Measurements from ENCODE around the gene CLHC1.
"Not testable (repeated sequence)": the region's sequence is repeated elsewhere in the genome, so short reads cannot be mapped to it uniquely, and the experiment has no call there.

CLHC1 gene

DNA sequence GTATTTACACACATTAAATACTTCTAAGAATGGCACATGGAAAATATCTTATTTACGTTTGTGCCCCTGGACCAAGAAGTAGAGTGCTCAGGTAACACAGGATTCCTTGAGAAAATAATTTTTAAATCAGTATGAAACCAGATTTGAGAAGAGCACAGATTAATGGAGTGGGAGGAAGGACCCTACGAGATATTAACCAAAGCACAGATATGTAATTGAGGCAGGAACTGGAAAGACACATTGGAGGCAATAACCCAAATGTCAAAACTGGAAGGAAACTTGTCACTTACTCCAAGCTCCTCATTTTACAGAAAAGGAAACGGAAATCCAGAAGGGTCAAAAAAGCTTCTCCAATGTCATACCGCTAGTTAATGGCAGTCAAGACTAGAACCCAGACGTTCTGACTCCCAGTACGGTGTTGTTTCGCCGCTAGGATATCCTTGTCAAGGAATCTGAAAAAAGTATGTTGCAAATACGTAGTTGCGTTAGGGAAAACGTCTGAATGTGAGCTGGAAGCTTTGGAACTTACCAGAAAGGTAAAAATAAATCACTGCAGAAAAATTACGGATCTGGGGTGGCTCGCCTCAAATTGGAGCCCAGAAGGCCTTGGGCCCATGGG is 36.3 kb upstream of the CLHC1 start:
- peak overlapping the region; percentile 72 for H3K4me3 ChIP-seq (ENCODE audit: low read depth, low read length)
- TF ChIP-seq, protein P1, sequence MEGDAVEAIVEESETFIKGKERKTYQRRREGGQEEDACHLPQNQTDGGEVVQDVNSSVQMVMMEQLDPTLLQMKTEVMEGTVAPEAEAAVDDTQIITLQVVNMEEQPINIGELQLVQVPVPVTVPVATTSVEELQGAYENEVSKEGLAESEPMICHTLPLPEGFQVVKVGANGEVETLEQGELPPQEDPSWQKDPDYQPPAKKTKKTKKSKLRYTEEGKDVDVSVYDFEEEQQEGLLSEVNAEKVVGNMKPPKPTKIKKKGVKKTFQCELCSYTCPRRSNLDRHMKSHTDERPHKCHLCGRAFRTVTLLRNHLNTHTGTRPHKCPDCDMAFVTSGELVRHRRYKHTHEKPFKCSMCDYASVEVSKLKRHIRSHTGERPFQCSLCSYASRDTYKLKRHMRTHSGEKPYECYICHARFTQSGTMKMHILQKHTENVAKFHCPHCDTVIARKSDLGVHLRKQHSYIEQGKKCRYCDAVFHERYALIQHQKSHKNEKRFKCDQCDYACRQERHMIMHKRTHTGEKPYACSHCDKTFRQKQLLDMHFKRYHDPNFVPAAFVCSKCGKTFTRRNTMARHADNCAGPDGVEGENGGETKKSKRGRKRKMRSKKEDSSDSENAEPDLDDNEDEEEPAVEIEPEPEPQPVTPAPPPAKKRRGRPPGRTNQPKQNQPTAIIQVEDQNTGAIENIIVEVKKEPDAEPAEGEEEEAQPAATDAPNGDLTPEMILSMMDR (IDR thresholded peaks at IDR 0.05; ENCODE audit: insufficient read depth, low read depth, low read length, missing control alignments), result no peak
- peak; percentile 8 for DNase-seq (ENCODE audit: low read depth)

GRCh38 chr2:55259586-55259985 is 27.5 kb upstream of the CLHC1 start:
- DNase-seq (ENCODE audit: low read depth); H3K4me3 ChIP-seq (ENCODE audit: low read depth, low read length): not testable (repeated sequence)

DNA sequence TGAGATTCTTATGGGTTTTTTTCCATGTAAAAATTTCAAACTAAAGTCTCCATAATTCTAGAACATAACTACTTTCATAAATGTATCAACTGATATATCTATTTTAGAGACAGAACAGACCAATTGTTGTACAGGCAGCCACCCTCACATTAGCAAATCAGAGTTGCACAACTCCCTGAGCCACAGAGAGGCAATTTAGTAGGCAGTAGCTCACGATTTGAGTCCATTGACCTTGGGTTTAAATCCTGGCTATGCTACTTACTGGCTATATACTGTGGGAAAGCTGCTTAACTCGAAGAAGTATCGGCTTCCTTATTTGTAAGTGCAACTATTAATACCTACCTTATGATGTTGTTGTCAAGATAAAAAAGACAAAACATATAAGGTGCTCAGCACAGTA is 20.7 kb upstream of the CLHC1 start:
- DNase-seq (ENCODE audit: low read depth), result no peak
- no peak overlapping the region for H3K4me3 ChIP-seq (ENCODE audit: low read depth, low read length)
- TF ChIP-seq, protein P1 (IDR thresholded peaks at IDR 0.05; ENCODE audit: insufficient read depth, low read depth, low read length, missing control alignments), result no peak

GRCh38 chr2:55247025-55247424 is 14.9 kb upstream of the CLHC1 start:
- TF ChIP-seq, protein P1 (IDR thresholded peaks at IDR 0.05; ENCODE audit: insufficient read depth, low read depth, low read length, missing control alignments), result no peak
- H3K4me3 ChIP-seq (ENCODE audit: low read depth, low read length), result no peak overlapping the region
- no peak for DNase-seq (ENCODE audit: low read depth)

DNA sequence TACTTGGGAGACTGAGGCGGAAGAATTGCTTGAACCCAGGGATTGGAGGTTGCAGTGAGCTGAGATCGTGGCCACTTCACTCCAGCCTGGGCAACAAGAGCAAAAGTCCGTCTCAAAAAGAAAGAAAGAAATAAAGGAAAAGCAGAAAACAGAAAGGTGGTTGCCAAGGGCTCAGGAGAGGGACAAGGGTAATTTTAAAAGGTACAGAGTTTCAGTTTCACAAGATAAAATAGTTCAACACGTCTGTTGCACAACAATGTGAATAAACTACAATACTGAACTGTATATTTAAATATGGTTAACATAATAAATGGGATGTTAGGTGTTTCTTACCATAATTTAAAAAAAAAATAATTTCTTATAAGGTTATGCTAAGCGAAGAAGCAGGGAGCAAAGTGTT is 13.3 kb upstream of the CLHC1 start:
- TF ChIP-seq, protein P1 (IDR thresholded peaks at IDR 0.05; ENCODE audit: insufficient read depth, low read depth, low read length, missing control alignments), result no peak
- no peak for DNase-seq (ENCODE audit: low read depth)
- H3K4me3 ChIP-seq (ENCODE audit: low read depth, low read length), result no peak overlapping the region

DNA sequence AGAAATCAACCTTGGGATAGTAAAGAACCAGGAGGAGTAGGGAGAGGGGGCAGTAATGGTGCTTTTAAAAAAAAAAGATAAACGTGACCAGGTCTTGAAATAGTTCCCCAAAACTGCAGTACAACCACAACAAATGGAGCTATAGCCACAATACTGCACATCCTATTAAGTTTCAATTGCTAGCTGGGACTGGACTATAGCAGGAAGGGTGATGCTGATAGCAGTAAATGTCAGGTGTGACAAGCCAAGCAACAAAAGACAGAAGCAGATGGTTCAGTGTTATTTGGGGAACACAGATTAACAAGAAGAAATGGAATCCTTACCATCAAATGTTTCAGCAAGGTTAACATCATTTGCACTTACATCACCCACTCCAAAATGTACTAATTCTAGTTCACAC is 10.5 kb upstream of the CLHC1 start:
- TF ChIP-seq, protein P1 (IDR thresholded peaks at IDR 0.05; ENCODE audit: insufficient read depth, low read depth, low read length, missing control alignments), result no peak
- no peak overlapping the region for H3K4me3 ChIP-seq (ENCODE audit: low read depth, low read length)
- no peak for DNase-seq (ENCODE audit: low read depth)

DNA sequence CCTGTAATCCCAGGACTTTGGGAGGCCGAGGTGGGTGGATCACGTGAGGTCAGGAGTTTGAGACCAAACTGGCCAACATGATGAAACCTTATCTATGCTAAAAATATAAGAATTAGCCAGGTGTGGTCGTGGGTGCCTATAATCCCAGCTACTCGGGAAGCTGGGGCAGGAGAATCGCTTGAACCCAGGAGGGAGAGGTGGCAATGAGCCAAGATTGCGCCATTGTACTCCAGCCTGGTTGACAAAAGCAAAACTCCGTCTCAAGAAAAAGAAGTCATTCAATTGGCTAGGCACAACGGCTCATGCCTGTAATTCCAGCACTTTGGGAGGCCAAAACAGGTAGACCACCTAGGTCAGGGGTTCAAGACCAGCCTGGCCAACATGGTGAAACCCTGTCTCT is 9.5 kb upstream of the CLHC1 start:
- not testable (repeated sequence) for H3K4me3 ChIP-seq (ENCODE audit: low read depth, low read length); DNase-seq (ENCODE audit: low read depth)

DNA sequence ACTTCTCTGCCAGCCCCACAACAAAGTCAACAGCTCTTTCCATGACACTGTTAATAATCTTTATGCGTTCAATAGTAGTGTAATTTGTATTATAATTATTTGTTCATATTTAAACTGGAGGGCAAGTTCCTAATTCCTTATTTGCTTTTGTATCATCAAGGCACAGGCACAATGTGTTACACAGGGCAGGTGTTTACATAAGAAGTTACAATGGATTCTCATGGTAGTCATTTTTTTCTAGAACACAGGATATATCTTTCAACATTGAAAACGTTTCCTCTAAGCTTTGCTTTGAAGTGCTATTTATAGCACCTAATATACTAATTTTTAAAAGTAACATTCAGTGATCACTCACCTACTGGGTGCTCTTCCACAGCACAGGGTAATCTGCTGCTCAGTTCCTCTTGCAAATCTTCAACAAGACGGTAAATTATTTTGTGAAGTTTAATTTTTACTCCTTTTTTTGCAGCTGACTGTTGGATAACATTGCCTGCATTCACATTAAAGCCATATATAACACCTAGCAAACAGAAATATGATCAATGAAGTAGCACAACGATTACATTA is 7.6 kb upstream of the CLHC1 start:
- TF ChIP-seq, protein P1 (IDR thresholded peaks at IDR 0.05; ENCODE audit: insufficient read depth, low read depth, low read length, missing control alignments), result no peak
- no peak overlapping the region for H3K4me3 ChIP-seq (ENCODE audit: low read depth, low read length)
- no peak for DNase-seq (ENCODE audit: low read depth)

Data from GM12865 (cell line).